HG02840 (cell line): ENCODE measurements around the gene LYG1.
"Not testable (repeated sequence)": the region's sequence is repeated elsewhere in the genome, so short reads cannot be mapped to it uniquely, and the experiment has no call there.

Experiments used
- ATAC-seq: cut with Tn5 transposase; IDR thresholded peaks from one replicate; pipeline ENCODE4 v1.9.1; 2021; ENCODE audit warnings: mild to moderate bottlenecking, moderate library complexity, moderate number of reproducible peaks; ENCODE audit not compliant: unreplicated experiment, low FRiP score

LYG1 gene

GRCh38 chr2:99301097-99301496, at the start of gene LYG1:
Gene LYG1, minus strand, starts transcription at chr2:99301197. Its CDS starts 5,527 bp downstream, at chr2:99295670.
- ATAC-seq: not testable (repeated sequence)

- ATAC-seq: no peak
Observed at GRCh38 chr2:99350194-99350593, 49.2 kb upstream of the LYG1 start.

GRCh38 chr2:99348173-99348572, 47.2 kb upstream of the LYG1 start:
- ATAC-seq: peak; percentile 50

- ATAC-seq: no peak
Observed at GRCh38 chr2:99346218-99346617, 45.2 kb upstream of the LYG1 start.

- ATAC-seq: not testable (repeated sequence)
Observed at GRCh38 chr2:99345446-99345845, 44.4 kb upstream of the LYG1 start.

GRCh38 chr2:99342536-99342935, 41.5 kb upstream of the LYG1 start:
- ATAC-seq: no peak

- ATAC-seq: no peak
Observed at GRCh38 chr2:99340669-99341236, 39.8 kb upstream of the LYG1 start.

- ATAC-seq: no peak
Observed at GRCh38 chr2:99338029-99338585, 37.1 kb upstream of the LYG1 start.

GRCh38 chr2:99337113-99338028, 36.4 kb upstream of the LYG1 start, which contains the start of gene EIF5B:
Gene EIF5B, plus strand, starts transcription at chr2:99337389. Its CDS starts 166 bp downstream, at chr2:99337555.
- ATAC-seq: peak; percentile 55

GRCh38 chr2:99336804-99337112, 35.8 kb upstream of the LYG1 start:
- ATAC-seq: peak; percentile 3

- ATAC-seq: peak; percentile 78
Observed at GRCh38 chr2:99335911-99336803, 35.2 kb upstream of the LYG1 start, which contains the start of gene TXNDC9. Gene TXNDC9, minus strand, starts transcription at chr2:99336333. Its CDS starts 3,123 bp downstream, at chr2:99333210.

GRCh38 chr2:99325384-99325783, 24.4 kb upstream of the LYG1 start:
- ATAC-seq: no peak

GRCh38 chr2:99317873-99318200, 16.8 kb upstream of the LYG1 start:
- ATAC-seq: not testable (repeated sequence)

- no peak for ATAC-seq
Observed at GRCh38 chr2:99317161-99317872, 16.3 kb upstream of the LYG1 start.

GRCh38 chr2:99299580-99299979, 1.4 kb downstream of the LYG1 start:
- ATAC-seq: no peak

GRCh38 chr2:99297994-99298393, 3.0 kb downstream of the LYG1 start:
- ATAC-seq: no peak

- ATAC-seq: no peak
Observed at GRCh38 chr2:99285526-99285925, 15.5 kb downstream of the LYG1 start.

- no peak for ATAC-seq
Observed at GRCh38 chr2:99279969-99280695, 20.9 kb downstream of the LYG1 start.

- ATAC-seq: no peak
Observed at GRCh38 chr2:99278793-99279291, 22.2 kb downstream of the LYG1 start.
